IMR-90 (cell line): ENCODE measurements around the gene SOWAHD. TPM values are rescaled to one million over a fixed set of nuclear protein-coding genes. Genes with fewer than 3 reads are reported as not detected.

ENCODE experiments used
- ATAC-seq: fragments of 200-7000 bp; cut with Tn5 transposase; 2 replicates; pipeline ENCODE4 v1.9.1; 2020; ENCODE audit warnings: low read depth, mild to moderate bottlenecking, moderate library complexity
- BruUV-seq: library from RNA; stranded (reverse); fragments of 400-500 nt; replicated peaks from 2 replicates; lab custom pipeline; 2021; lab: Mats Ljungman, UMichigan
- CTCF ChIA-PET: fragments of 300-600 bp; formaldehyde crosslinking; extraction: SDS; loops from one replicate; lab custom pipeline; 2021; ENCODE audit warnings: antibody characterized with exemption; lab: Yijun Ruan, JAX
- POLR2A ChIA-PET: fragments of 300-600 bp; sonication (Branson Sonifier 250); formaldehyde crosslinking; loops from one replicate; lab custom pipeline; 2022; ENCODE audit warnings: antibody characterized with exemption; ENCODE audit not compliant: unreplicated experiment; lab: Charles Lee
- DNase-seq: peaks from one replicate; pipeline ENCODE4 v3.0.0; 2013
- H2AFZ ChIP-seq: replicated peaks from 2 replicates; pipeline ENCODE3; 2013; ENCODE audit warnings: low read length, mild to moderate bottlenecking; ENCODE audit not compliant: poor library complexity
- H2AK5ac ChIP-seq: 2 replicates; pipeline ENCODE4 v1.6.1; 2013; ENCODE audit warnings: low read depth, low read length, inconsistent platforms
- H2AK9ac ChIP-seq: replicated peaks from 2 replicates; pipeline ENCODE3; 2013; ENCODE audit warnings: mild to moderate bottlenecking, low read depth, low read length, moderate library complexity; ENCODE audit not compliant: poor library complexity
- H2BK120ac ChIP-seq: 2 replicates; pipeline ENCODE4 v1.6.1; 2013; ENCODE audit warnings: low read depth, low read length, inconsistent platforms
- H2BK15ac ChIP-seq: 3 replicates; pipeline ENCODE4 v1.6.1; 2013; ENCODE audit warnings: low read depth, low read length, inconsistent platforms
- H2BK20ac ChIP-seq: 2 replicates; pipeline ENCODE4 v1.6.1; 2013; ENCODE audit warnings: low read depth, mild to moderate bottlenecking, inconsistent platforms, low read length, moderate library complexity
- H2BK5ac ChIP-seq: 2 replicates; pipeline ENCODE4 v1.6.1; 2013; ENCODE audit warnings: mild to moderate bottlenecking, low read depth, low read length, inconsistent platforms; ENCODE audit not compliant: poor library complexity, severe bottlenecking
- H3K14ac ChIP-seq: replicated peaks from 2 replicates; pipeline ENCODE4 v1.6.1; 2013; ENCODE audit warnings: low read depth, low read length, inconsistent platforms
- H3K18ac ChIP-seq: 2 replicates; pipeline ENCODE4 v1.6.1; 2013; ENCODE audit warnings: low read depth, low read length, control low read depth
- H3K23ac ChIP-seq: 2 replicates; pipeline ENCODE4 v1.6.1; 2013; ENCODE audit warnings: low read depth, low read length, inconsistent platforms
- H3K27ac ChIP-seq: 2 replicates; pipeline ENCODE4 v1.5.1; 2013; ENCODE audit warnings: mild to moderate bottlenecking, control low read depth, low read length; ENCODE audit not compliant: insufficient read depth
- H3K27me3 ChIP-seq: 2 replicates; pipeline ENCODE4 v1.6.1; 2013; ENCODE audit warnings: low read length; ENCODE audit not compliant: control insufficient read depth, insufficient read depth
- H3K36me3 ChIP-seq: 2 replicates; pipeline ENCODE4 v1.6.1; 2013; ENCODE audit warnings: low read length, mixed read lengths; ENCODE audit not compliant: control insufficient read depth, insufficient read depth
- H3K4ac ChIP-seq: 2 replicates; pipeline ENCODE4 v1.6.1; 2013; ENCODE audit warnings: low read depth, low read length, inconsistent platforms
- H3K4me1 ChIP-seq: 2 replicates; pipeline ENCODE4 v1.6.1; 2013; ENCODE audit warnings: low read length, mixed read lengths; ENCODE audit not compliant: control insufficient read depth, insufficient read depth
- H3K4me2 ChIP-seq: 2 replicates; pipeline ENCODE4 v1.6.1; 2013; ENCODE audit warnings: low read depth, mild to moderate bottlenecking, control low read depth, low read length, moderate library complexity
- H3K4me3 ChIP-seq: 2 replicates; pipeline ENCODE4 v1.5.1; 2013; ENCODE audit warnings: low read depth, mild to moderate bottlenecking, control low read depth, low read length, moderate library complexity; ENCODE audit not compliant: insufficient read depth
- H3K56ac ChIP-seq: 2 replicates; pipeline ENCODE4 v1.6.1; 2013; ENCODE audit warnings: low read length, inconsistent platforms; ENCODE audit not compliant: insufficient read depth; ENCODE audit errors: extremely low read depth
- H3K79me1 ChIP-seq, 2 experiments: 2 replicates each; pipeline ENCODE4 v1.6.1; 2013; ENCODE audit warnings: low read length in 2 of 2, inconsistent platforms in 1 of 2, low read depth in 1 of 2
- H3K9ac ChIP-seq: 2 replicates; pipeline ENCODE4 v1.6.1; 2013; ENCODE audit warnings: low read depth, low read length, control low read depth
- H3K9me1 ChIP-seq: 2 replicates; pipeline ENCODE4 v1.6.1; 2013; ENCODE audit warnings: low read length, inconsistent platforms; ENCODE audit not compliant: insufficient read depth
- H3K9me3 ChIP-seq: 2 replicates; pipeline ENCODE4 v1.6.1; 2013; ENCODE audit warnings: low read length; ENCODE audit not compliant: control insufficient read depth, insufficient read depth
- H4K20me1 ChIP-seq: 2 replicates; pipeline ENCODE4 v1.6.1; 2013; ENCODE audit warnings: low read length, inconsistent platforms; ENCODE audit not compliant: insufficient read depth
- H4K5ac ChIP-seq: 2 replicates; pipeline ENCODE4 v1.6.1; 2013; ENCODE audit warnings: mild to moderate bottlenecking, low read depth, low read length, control low read depth
- H4K8ac ChIP-seq, 2 experiments: 2 replicates each; pipeline ENCODE4 v1.6.1; 2013; ENCODE audit warnings: low read depth in 2 of 2, low read length in 2 of 2, control low read depth in 1 of 2, inconsistent platforms in 1 of 2
- H4K91ac ChIP-seq: 2 replicates; pipeline ENCODE4 v1.6.1; 2013; ENCODE audit warnings: low read depth, low read length, inconsistent platforms; ENCODE audit not compliant: insufficient read depth
- CHD1 ChIP-seq: IDR thresholded peaks from 2 replicates; pipeline ENCODE4 v1.6.1; 2012; ENCODE audit warnings: low read depth, low read length, improper control_type of control experiment
- FOS ChIP-seq: fragments of 150-350 bp; IDR thresholded peaks from 2 replicates; pipeline ENCODE4 v1.6.1; 2016; ENCODE audit warnings: low read depth, low read length
- MAZ ChIP-seq: IDR thresholded peaks from 2 replicates; pipeline ENCODE4 v1.6.1; 2012; ENCODE audit warnings: low read depth, mild to moderate bottlenecking, low read length, improper control_type of control experiment, moderate library complexity, borderline replicate concordance
- POLR2A ChIP-seq: IDR thresholded peaks from 2 replicates; pipeline ENCODE4 v1.6.1; 2012; ENCODE audit warnings: mild to moderate bottlenecking, low read depth, low read length
- RCOR1 ChIP-seq: IDR thresholded peaks from 2 replicates; pipeline ENCODE4 v1.6.1; 2012; ENCODE audit warnings: mild to moderate bottlenecking, low read length, improper control_type of control experiment; ENCODE audit not compliant: insufficient replicate concordance
- RFX5 ChIP-seq: IDR thresholded peaks from 2 replicates; pipeline ENCODE4 v1.8.0; 2012; ENCODE audit warnings: low read depth, mild to moderate bottlenecking, low read length, moderate library complexity
- WGBS, 2 experiments: methylation state at CpG; one replicate each; pipeline versions ENCODE4 v1.1.5 to v1.1.7; 2013; ENCODE audit warnings: missing lambda C conversion rate in 2 of 2; ENCODE audit not compliant: insufficient read length in 1 of 2; ENCODE audit errors: extremely low coverage in 2 of 2; 5-methylcytosine and 5-hydroxymethylcytosine counted together
- dilution Hi-C: fragments of 300-500 bp; cut with HindIII; formaldehyde crosslinking; loops from one replicate; pipeline ENCODE4 v1.14.3; 2018; ENCODE audit warnings: low sequenced_read_pairs; ENCODE audit not compliant: unreplicated experiment
- in situ Hi-C: fragments of 300-500 bp; cut with MboI; formaldehyde crosslinking; loops from 3 replicates; pipeline ENCODE4 v1.14.3; 2019; ENCODE audit warnings: low sequenced_read_pairs, inconsistent platforms, mixed read lengths
- intact Hi-C: fragments of 100-400 bp; cut with micrococcal nuclease; formaldehyde crosslinking; loops from 2 replicates; pipeline ENCODE4 v1.10.0; 2022
- polyA plus RNA-seq, 3 experiments: library from polyadenylated mRNA; depleted of rRNA; stranded (reverse); fragments of >200 nt; gene quantifications; 2 replicates each; pipeline ENCODE4 v1.2.3, GENCODE V29; 2012; ENCODE audit warnings: low replicate concordance in 1 of 3
- total RNA-seq: library from RNA; depleted of rRNA; stranded (reverse); fragments of >200 nt; gene quantifications from 2 replicates; pipeline ENCODE4 v1.2.3, GENCODE V29; 2012
- TF ChIP-seq, protein P1 (sequence below): fragments of 150-350 bp; IDR thresholded peaks from 2 replicates; pipeline ENCODE4 v1.6.1; 2017; ENCODE audit warnings: mild to moderate bottlenecking, antibody characterized with exemption, low read length, low read depth

Gene SOWAHD
- total and polyA plus RNA-seq, 2 of the 4 experiments (the other 2 are of a cell fraction): 0.17 to 0.18 TPM

DNA sequence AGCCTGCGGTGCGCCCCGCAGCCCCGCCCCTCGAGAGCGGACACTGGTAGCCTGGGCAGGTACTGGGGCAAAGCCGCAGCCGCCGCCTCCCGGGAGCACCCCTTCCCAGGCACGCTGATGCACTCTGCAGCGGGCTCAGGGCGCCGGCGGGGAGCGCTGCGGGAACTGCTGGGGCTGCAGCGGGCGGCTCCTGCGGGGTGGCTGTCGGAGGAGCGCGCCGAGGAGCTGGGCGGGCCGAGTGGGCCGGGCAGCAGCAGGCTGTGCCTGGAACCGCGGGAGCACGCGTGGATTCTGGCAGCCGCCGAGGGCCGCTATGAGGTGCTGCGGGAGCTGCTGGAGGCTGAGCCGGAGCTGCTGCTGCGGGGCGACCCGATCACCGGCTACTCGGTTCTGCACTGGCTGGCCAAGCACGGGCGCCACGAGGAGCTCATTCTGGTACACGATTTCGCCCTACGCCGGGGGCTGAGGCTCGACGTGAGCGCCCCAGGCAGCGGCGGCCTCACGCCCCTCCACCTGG is 401 bp downstream of the SOWAHD start:
- dilution Hi-C loops (no loop called here), intact Hi-C loops (loop anchor here (10.0 kb wide), 1 partner anchor 64 kb away; the partner anchor contains the start of gene SEPTIN6), in situ Hi-C loops (no loop called here)
- Histone ChIP-seq H3K56ac (no peak overlapping the region), H3K36me3 (no peaks in the 10 kb centered on the region), H3K79me1 (no peaks in the 10 kb centered on the region), H3K18ac (no peak overlapping the region), H2AFZ (peak overlapping the region; percentile 87), H3K9ac (peak overlapping the region; percentile 6; the same call in 1 of the 2 replicates), H2BK5ac (no peak overlapping the region), H4K8ac (no peak overlapping the region), H3K4ac (no peak overlapping the region; the same call in 1 of the 2 replicates), H2AK5ac (no peak overlapping the region), H2BK15ac (no peak overlapping the region), H4K91ac (no peak overlapping the region), H2BK20ac (no peak overlapping the region), H2AK9ac (peak overlapping the region; percentile 73), H3K9me3 (no peaks in the 10 kb centered on the region), H3K27me3 (no peaks in the 10 kb centered on the region), H3K23ac (no peak overlapping the region), H3K14ac (no peak overlapping the region), H2BK120ac (no peak overlapping the region), H3K27ac (no peak overlapping the region), H3K9me1 (no peaks in the 10 kb centered on the region), H3K4me2 (peak overlapping the region; percentile 61), H3K4me3 (peak overlapping the region; percentile 46), H4K20me1 (no peaks in the 10 kb centered on the region), H4K5ac (no peak overlapping the region), H3K4me1 (peaks cover 8% of the 10 kb centered on the region)
- POLR2A ChIA-PET: no interaction called here
- no peak for TF ChIP-seq RCOR1
- TF ChIP-seq MAZ: no peak
- no peak for TF ChIP-seq CHD1
- TF ChIP-seq RFX5: no peak
- TF ChIP-seq, protein P1, sequence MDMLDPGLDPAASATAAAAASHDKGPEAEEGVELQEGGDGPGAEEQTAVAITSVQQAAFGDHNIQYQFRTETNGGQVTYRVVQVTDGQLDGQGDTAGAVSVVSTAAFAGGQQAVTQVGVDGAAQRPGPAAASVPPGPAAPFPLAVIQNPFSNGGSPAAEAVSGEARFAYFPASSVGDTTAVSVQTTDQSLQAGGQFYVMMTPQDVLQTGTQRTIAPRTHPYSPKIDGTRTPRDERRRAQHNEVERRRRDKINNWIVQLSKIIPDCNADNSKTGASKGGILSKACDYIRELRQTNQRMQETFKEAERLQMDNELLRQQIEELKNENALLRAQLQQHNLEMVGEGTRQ: no peak
- no peak for TF ChIP-seq POLR2A
- TF ChIP-seq FOS: no peak
- no TSS peak for BruUV-seq
- CTCF ChIA-PET: interaction anchor here (1.0 kb wide), 1 partner anchor 33 kb away, joined by 3 read pairs; the partner anchor contains the start of gene RPL39
- 24% methylated on average over 30 of the region's 54 CpGs; no CpG with 5 or more reads in 1 of the 2 experiments for WGBS, 2 experiments
- DNase-seq (no peak), ATAC-seq (peak; percentile 33)
